Gastrocnemius medialis (tissue), 4 donors: ENCODE results near the gene BEX1.
"Not testable (repeated sequence)": the region's sequence is repeated elsewhere in the genome, so short reads cannot be mapped to it uniquely, and the experiment has no call there.

ENCODE experiments used
- CTCF ChIP-seq, 5 experiments: fragments of 450-650 bp in 3 of 5; fragments of 200-600 bp in 2 of 5; sonication (generic) in 2 of 5; IDR thresholded peaks in 4 of 5; conservative IDR thresholded peaks in 1 of 5; 1 replicate in 4 of 5; 2 replicates in 1 of 5; pipeline ENCODE4 v1.5.1; 2016 to 2019; ENCODE audit warnings: antibody characterized with exemption in 5 of 5, mild to moderate bottlenecking in 3 of 5, moderate library complexity in 3 of 5
- POLR2A ChIP-seq, 2 donors: fragments of 450-650 bp; IDR thresholded peaks; one replicate each; pipeline ENCODE4 v1.6.1; 2017; ENCODE audit warnings: antibody characterized with exemption in 2 of 2, mild to moderate bottlenecking in 2 of 2, moderate library complexity in 2 of 2

DNA sequence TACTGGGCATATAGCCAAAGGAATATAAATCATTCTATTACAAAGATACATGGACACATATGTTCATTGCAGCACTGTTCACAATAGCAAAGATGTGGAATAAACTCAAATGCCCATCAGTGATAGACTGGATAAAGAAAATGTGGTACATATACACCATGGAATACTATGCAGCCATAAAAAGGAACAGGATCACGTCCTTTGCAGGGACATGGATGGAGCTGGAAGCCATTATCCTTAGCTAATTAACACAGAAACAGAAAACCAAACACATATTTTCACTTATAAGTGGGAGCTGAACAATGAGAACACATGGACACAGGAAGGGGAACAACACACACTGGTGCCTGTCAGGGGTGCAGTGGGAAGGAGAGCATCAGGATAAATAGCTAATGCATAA is 30.6 kb downstream of the BEX1 start:
- TF ChIP-seq CTCF (IDR thresholded peaks at IDR 0.05 in 4 of 5, conservative IDR thresholded peaks at IDR 0.05 in 1 of 5); POLR2A (IDR thresholded peaks at IDR 0.05): not testable (repeated sequence)
